CD4-positive, alpha-beta T cell (primary cell): ENCODE data around the gene RXRA. TPM values are rescaled to one million over a fixed set of nuclear protein-coding genes. Genes with fewer than 3 reads are reported as not detected.

Experiments used
- ATAC-seq: fragments of 200-7000 bp; cut with Tn5 transposase; one replicate; pipeline ENCODE4 v1.10.0; 2022; ENCODE audit warnings: mild to moderate bottlenecking; ENCODE audit not compliant: poor library complexity
- CTCF ChIA-PET: fragments of 350-600 bp; sonication (Branson Sonifier 250); formaldehyde crosslinking; loops from one replicate; lab custom pipeline; 2021; ENCODE audit warnings: antibody characterized with exemption, inconsistent platforms; lab: Charles Lee
- POLR2A ChIA-PET: fragments of 350-600 bp; sonication (Branson Sonifier 250); formaldehyde crosslinking; loops from one replicate; lab custom pipeline; 2021; ENCODE audit warnings: antibody characterized with exemption, inconsistent platforms; lab: Charles Lee
- DNase-seq, 14 experiments: peaks; one replicate each; pipeline ENCODE4 v3.0.0-alpha.2; 2013 to 2020; ENCODE audit warnings: mixed read lengths in 2 of 14
- H3K27ac ChIP-seq, 2 donors: one replicate each; pipeline versions ENCODE4 v1.5.1 to v1.7.0; 2013; ENCODE audit warnings: low read length in 2 of 2, low read depth in 1 of 2, mild to moderate bottlenecking in 1 of 2
- H3K27me3 ChIP-seq, 2 experiments: 1 replicate in 1 of 2; 2 replicates in 1 of 2; pipeline versions ENCODE4 v1.6.1 to v1.7.0; 2013; ENCODE audit warnings: low read length in 2 of 2, control low read depth in 1 of 2, mild to moderate bottlenecking in 1 of 2, moderate library complexity in 1 of 2; ENCODE audit not compliant: insufficient read depth in 2 of 2, control insufficient read depth in 1 of 2
- H3K36me3 ChIP-seq: one replicate; pipeline ENCODE4 v1.6.1; 2013; ENCODE audit warnings: low read length, control low read depth; ENCODE audit not compliant: insufficient read depth
- H3K4me1 ChIP-seq: one replicate; pipeline ENCODE4 v1.6.1; 2013; ENCODE audit warnings: low read length, control low read depth; ENCODE audit not compliant: insufficient read depth
- H3K4me3 ChIP-seq: one replicate; pipeline ENCODE4 v1.5.1; 2013; ENCODE audit warnings: mild to moderate bottlenecking, low read length, moderate library complexity
- H3K9me3 ChIP-seq, 2 experiments: 1 replicate in 1 of 2; 2 replicates in 1 of 2; pipeline versions ENCODE4 v1.6.1 to v1.7.0; 2013; ENCODE audit warnings: low read length in 2 of 2, mild to moderate bottlenecking in 2 of 2, control low read depth in 1 of 2, moderate library complexity in 1 of 2; ENCODE audit not compliant: control insufficient read depth in 1 of 2, insufficient read depth in 1 of 2
- H3K27ac Mint-ChIP-seq: one replicate; pipeline ENCODE4 v1.8.0; 2020; ENCODE audit warnings: mixed read lengths
- H3K27me3 Mint-ChIP-seq: one replicate; pipeline ENCODE4 v1.8.0; 2021; ENCODE audit warnings: mixed read lengths
- H3K36me3 Mint-ChIP-seq: one replicate; pipeline ENCODE4 v1.8.0; 2021; ENCODE audit warnings: low read depth, mixed read lengths
- H3K4me1 Mint-ChIP-seq: one replicate; pipeline ENCODE4 v1.8.0; 2021; ENCODE audit warnings: low read depth, mixed read lengths
- H3K4me3 Mint-ChIP-seq: one replicate; pipeline ENCODE4 v1.8.0; 2020; ENCODE audit warnings: mild to moderate bottlenecking, mixed read lengths
- H3K9me3 Mint-ChIP-seq: one replicate; pipeline ENCODE4 v1.8.0; 2020; ENCODE audit warnings: mixed read lengths
- intact Hi-C, 2 experiments: fragments of 100-400 bp; cut with DNase I in 1 of 2; cut with micrococcal nuclease in 1 of 2; formaldehyde crosslinking; loops; one replicate each; pipeline versions ENCODE4 v1.15.1 to v1.9.0; 2023 to 2025; cut with DNase I, micrococcal nuclease
- total RNA-seq, 174 experiments: library from RNA in 2 of 174; stranded (reverse) in 2 of 174; gene quantifications; one replicate each; pipeline ENCODE4 v1.2.3 and lab custom pipeline; 2021 to 2026
- TF ChIP-seq, protein P1 (sequence below): fragments of 200-600 bp; IDR thresholded peaks from one replicate; pipeline ENCODE4 v1.8.0; 2022; ENCODE audit warnings: antibody characterized with exemption, mild to moderate bottlenecking

The RXRA gene
- total RNA-seq, 2 experiments from 2014 or later = 7.3 to 8.4 TPM

DNA sequence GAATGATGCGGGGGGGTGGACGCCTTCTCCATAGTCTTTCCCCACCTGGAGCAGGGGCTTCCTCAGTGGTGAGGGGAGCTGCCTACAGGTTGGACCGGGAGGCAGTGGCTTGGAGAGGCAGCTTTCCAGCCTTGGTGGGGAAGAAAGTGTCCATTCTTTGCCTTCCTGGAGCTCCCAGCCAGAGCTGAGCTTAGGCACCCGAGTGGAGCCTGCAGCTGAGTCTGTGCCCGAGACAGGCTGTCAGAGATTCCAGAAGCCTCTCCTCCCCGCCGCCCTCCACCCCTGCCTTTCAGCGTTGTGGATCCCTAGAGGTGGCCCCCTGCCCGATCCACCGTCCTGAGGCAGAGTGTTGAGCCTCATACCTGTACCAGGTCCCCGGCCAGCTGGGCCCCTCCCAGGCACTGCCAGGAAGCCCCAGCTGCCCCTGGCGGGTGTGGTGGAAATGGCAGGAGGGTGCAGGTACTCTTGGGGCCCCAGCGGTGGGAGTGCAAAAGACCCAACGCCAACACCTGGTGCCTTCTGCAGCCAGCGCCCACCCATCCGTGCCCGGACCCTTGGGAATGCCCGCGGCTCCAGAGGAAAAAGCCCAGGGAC, 112.0 kb downstream of the RXRA start:
- H3K36me3 ChIP-seq = peaks cover 3% of the 10 kb centered on the region
- H3K27me3 ChIP-seq = peaks cover 6 to 9% of the 10 kb centered on the region in 2 experiments
- no peak overlapping the region for H3K27ac Mint-ChIP-seq
- no peak overlapping the region for H3K4me3 Mint-ChIP-seq
- ChIA-PET POLR2A (no interaction called here), CTCF (no interaction called here)
- H3K4me1 Mint-ChIP-seq = peaks cover 13% of the 10 kb centered on the region
- H3K9me3 Mint-ChIP-seq = no peaks in the 10 kb centered on the region
- no peak overlapping the region for H3K27ac ChIP-seq
- H3K36me3 Mint-ChIP-seq = peaks cover 7% of the 10 kb centered on the region
- H3K4me3 ChIP-seq = no peak overlapping the region
- H3K27me3 Mint-ChIP-seq = peaks cover 5% of the 10 kb centered on the region
- DNase-seq = no peak
- intact Hi-C loops = no loop called here
- no peaks in the 10 kb centered on the region for H3K9me3 ChIP-seq
- H3K4me1 ChIP-seq = peaks cover 17% of the 10 kb centered on the region
- TF ChIP-seq, protein P1, sequence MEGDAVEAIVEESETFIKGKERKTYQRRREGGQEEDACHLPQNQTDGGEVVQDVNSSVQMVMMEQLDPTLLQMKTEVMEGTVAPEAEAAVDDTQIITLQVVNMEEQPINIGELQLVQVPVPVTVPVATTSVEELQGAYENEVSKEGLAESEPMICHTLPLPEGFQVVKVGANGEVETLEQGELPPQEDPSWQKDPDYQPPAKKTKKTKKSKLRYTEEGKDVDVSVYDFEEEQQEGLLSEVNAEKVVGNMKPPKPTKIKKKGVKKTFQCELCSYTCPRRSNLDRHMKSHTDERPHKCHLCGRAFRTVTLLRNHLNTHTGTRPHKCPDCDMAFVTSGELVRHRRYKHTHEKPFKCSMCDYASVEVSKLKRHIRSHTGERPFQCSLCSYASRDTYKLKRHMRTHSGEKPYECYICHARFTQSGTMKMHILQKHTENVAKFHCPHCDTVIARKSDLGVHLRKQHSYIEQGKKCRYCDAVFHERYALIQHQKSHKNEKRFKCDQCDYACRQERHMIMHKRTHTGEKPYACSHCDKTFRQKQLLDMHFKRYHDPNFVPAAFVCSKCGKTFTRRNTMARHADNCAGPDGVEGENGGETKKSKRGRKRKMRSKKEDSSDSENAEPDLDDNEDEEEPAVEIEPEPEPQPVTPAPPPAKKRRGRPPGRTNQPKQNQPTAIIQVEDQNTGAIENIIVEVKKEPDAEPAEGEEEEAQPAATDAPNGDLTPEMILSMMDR = no peak
- no peak for ATAC-seq

DNA sequence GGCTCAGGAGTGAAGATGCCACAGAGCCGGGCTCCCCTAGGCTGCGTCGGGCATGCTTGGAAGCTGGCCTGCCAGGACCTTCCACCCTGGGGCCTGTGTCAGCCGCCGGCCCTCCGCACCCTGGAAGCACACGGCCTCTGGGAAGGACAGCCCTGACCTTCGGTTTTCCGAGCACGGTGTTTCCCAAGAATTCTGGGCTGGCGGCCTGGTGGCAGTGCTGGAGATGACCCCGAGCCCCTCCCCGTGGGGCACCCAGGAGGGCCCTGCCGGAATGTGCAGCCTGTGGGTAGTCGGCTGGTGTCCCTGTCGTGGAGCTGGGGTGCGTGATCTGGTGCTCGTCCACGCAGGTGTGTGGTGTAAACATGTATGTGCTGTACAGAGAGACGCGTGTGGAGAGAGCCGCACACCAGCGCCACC, 113.1 kb downstream of the RXRA start:
- Mint-ChIP-seq H3K36me3 (peaks cover 7% of the 10 kb centered on the region), H3K27ac (no peak overlapping the region), H3K4me3 (no peak overlapping the region), H3K27me3 (peaks cover 5% of the 10 kb centered on the region), H3K4me1 (peaks cover 20% of the 10 kb centered on the region), H3K9me3 (no peaks in the 10 kb centered on the region)
- ChIA-PET POLR2A (no interaction called here), CTCF (no interaction called here)
- TF ChIP-seq, protein P1 = no peak
- no peak for ATAC-seq
- H3K27me3 ChIP-seq = peaks cover 6 to 9% of the 10 kb centered on the region in 2 experiments
- intact Hi-C loops = no loop called here
- DNase-seq = no peak
- peaks cover 25% of the 10 kb centered on the region for H3K4me1 ChIP-seq
- H3K9me3 ChIP-seq = no peaks in the 10 kb centered on the region
- no peaks in the 10 kb centered on the region for H3K36me3 ChIP-seq
- no peak overlapping the region for H3K4me3 ChIP-seq
- H3K27ac ChIP-seq = no peak overlapping the region

DNA sequence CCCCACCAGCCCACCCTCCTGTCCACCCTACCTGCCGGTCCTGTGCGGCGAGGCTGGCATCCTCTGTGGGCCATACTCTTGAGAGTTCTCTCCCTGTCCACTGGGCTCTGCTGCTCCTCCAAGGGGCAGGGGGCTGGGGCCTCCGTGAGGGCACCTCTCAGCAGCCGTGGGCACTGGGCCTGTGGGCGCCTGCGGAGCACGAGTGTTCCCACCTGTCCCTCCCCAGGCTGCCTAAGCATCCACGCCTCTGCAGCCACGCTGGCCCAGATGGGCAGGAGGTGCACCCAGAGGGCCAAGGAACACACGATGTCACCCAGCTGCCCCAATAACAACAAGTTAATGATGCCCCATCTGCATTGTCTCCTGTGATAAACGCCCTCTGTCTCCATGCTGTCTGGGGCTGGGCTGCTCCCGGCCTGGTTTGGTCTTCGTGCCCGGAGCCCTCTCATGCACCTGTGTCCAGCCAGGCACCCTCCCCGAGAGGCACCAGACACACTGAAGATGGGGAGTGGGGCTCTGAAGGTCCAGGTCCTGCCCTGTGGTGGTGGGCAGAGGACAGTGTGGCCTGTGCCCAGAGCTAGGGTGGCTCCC, 114.5 kb downstream of the RXRA start:
- ATAC-seq (no peak), DNase-seq (no peak)
- Histone ChIP-seq H3K4me1 (peaks cover 25% of the 10 kb centered on the region), H3K4me3 (no peak overlapping the region), H3K27ac (no peak overlapping the region), H3K36me3 (no peaks in the 10 kb centered on the region), H3K9me3 (no peaks in the 10 kb centered on the region), H3K27me3 (peaks cover 6 to 9% of the 10 kb centered on the region in 2 experiments)
- no peaks in the 10 kb centered on the region for H3K9me3 Mint-ChIP-seq
- ChIA-PET POLR2A (no interaction called here), CTCF (no interaction called here)
- peaks cover 5% of the 10 kb centered on the region for H3K27me3 Mint-ChIP-seq
- peaks cover 7% of the 10 kb centered on the region for H3K36me3 Mint-ChIP-seq
- H3K4me3 Mint-ChIP-seq = no peak overlapping the region
- peaks cover 25% of the 10 kb centered on the region for H3K4me1 Mint-ChIP-seq
- TF ChIP-seq, protein P1 = no peak
- no peak overlapping the region for H3K27ac Mint-ChIP-seq
- intact Hi-C loops = loop anchor here in 1 of 2 experiments (5.0 kb wide), 1 partner anchor 48 kb away; no protein-coding TSS in a partner anchor
